Cardiac septum (tissue), 1 donor: ENCODE data around the gene GRK5. TPM values are rescaled to one million over a fixed set of nuclear protein-coding genes. Genes with fewer than 3 reads are reported as not detected.
A peak's percentile ranks its signal among the peaks of the same experiment; 100 is the strongest.

Experiments used
- DNase-seq: peaks from one replicate; pipeline ENCODE4 v3.0.0-alpha.2; 2020; ENCODE audit warnings: low spot score
- intact Hi-C: fragments of 100-400 bp; cut with DNase I; formaldehyde crosslinking; loops from one replicate; pipeline ENCODE4 v1.14.0; 2022
- total RNA-seq: library from RNA; stranded (reverse); fragmentation: NEBNext Ultra II Directional; extraction: Animal tissue kit (Norgen Biotek cat#: 25700); gene quantifications from one replicate; pipeline ENCODE4 v1.2.1, GENCODE V29; 2021
- donor health status: DM: no; HTN: no; CAD: no.

GRK5 gene
- total RNA-seq, 1 donor from 2014 or later, result 17.6 TPM

- intact Hi-C loops, result no loop called here
- DNase-seq, result no peak
These were observed 138.9 kb downstream of the GRK5 start for GRCh38 chr10:119346095-119346832.

GRCh38 chr10:119347181-119347974 is 140.0 kb downstream of the GRK5 start:
- DNase-seq, result no peak
- intact Hi-C loops, result no loop called here

- intact Hi-C loops, result no loop called here
- no peak for DNase-seq
These were observed 140.7 kb downstream of the GRK5 start for GRCh38 chr10:119348106-119348505.

GRCh38 chr10:119348516-119349240 is 141.3 kb downstream of the GRK5 start:
- DNase-seq, result no peak
- intact Hi-C loops, result no loop called here

- intact Hi-C loops, result no loop called here
- DNase-seq, result no peak
These were observed 142.0 kb downstream of the GRK5 start for GRCh38 chr10:119349341-119349740.

GRCh38 chr10:119349937-119350501 is 142.6 kb downstream of the GRK5 start:
- intact Hi-C loops, result no loop called here
- DNase-seq, result no peak

- DNase-seq, result no peak
- intact Hi-C loops, result no loop called here
These were observed 143.2 kb downstream of the GRK5 start for GRCh38 chr10:119350502-119351097.

GRCh38 chr10:119351189-119351588 is 143.8 kb downstream of the GRK5 start:
- intact Hi-C loops, result no loop called here

GRCh38 chr10:119352042-119352441 is 144.7 kb downstream of the GRK5 start:
- intact Hi-C loops, result no loop called here
- no peak for DNase-seq

More at GRCh38 chr10:119351189-119351588, 143.8 kb downstream of the GRK5 start:
- DNase-seq, result no peak

- DNase-seq, result no peak
- intact Hi-C loops, result no loop called here
These were observed 145.4 kb downstream of the GRK5 start for GRCh38 chr10:119352807-119353206.

- peak; percentile 50 for DNase-seq
- intact Hi-C loops, result no loop called here
These were observed 146.1 kb downstream of the GRK5 start for GRCh38 chr10:119353421-119353820.

GRCh38 chr10:119355930-119356329 is 148.6 kb downstream of the GRK5 start:
- intact Hi-C loops, result no loop called here
- no peak for DNase-seq

- intact Hi-C loops, result loop anchor here (2.0 kb wide), 1 partner anchor 21 kb away; no protein-coding TSS in a partner anchor
- DNase-seq, result no peak
These were observed 150.2 kb downstream of the GRK5 start for GRCh38 chr10:119357412-119358151.

- intact Hi-C loops, result loop anchor here (2.0 kb wide), 1 partner anchor 21 kb away; no protein-coding TSS in a partner anchor
- no peak for DNase-seq
These were observed 150.8 kb downstream of the GRK5 start for GRCh38 chr10:119358152-119358512.

GRCh38 chr10:119358567-119358966 is 151.2 kb downstream of the GRK5 start:
- no peak for DNase-seq
- intact Hi-C loops, result loop anchor here (2.0 kb wide), 1 partner anchor 20 kb away; no protein-coding TSS in a partner anchor

GRCh38 chr10:119359025-119359424 is 151.7 kb downstream of the GRK5 start:
- intact Hi-C loops, result loop anchor here (2.0 kb wide), 1 partner anchor 20 kb away; no protein-coding TSS in a partner anchor
- DNase-seq, result no peak

- intact Hi-C loops, result no loop called here
- no peak for DNase-seq
These were observed 153.0 kb downstream of the GRK5 start for GRCh38 chr10:119360181-119360921.

GRCh38 chr10:119361037-119361436 is 153.7 kb downstream of the GRK5 start:
- DNase-seq, result no peak
- intact Hi-C loops, result no loop called here
